Measurements from ENCODE around the gene APLF.

Gene APLF

DNA sequence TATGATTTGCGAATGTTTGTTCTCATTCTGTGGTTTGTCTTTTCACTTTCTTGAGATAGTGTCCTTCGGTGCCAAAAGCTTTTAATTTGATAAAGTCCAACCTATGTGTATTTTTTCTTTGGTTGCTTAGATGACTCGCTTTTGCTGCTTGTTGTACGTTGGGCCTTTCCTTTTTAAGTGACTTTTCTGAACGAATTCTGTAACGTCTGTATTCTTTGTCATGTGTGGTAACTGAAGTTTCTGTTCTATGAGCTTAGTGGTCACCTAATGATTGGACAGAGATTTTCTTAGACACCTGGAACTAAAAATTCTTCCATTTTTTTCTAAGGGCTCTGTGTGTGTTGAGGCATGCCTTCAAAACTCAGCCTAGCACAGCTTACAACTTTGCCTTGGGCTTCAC is 156.4 kb downstream of the APLF start:
- TF ChIP-seq SIN3A (IDR thresholded peaks at IDR 0.05; ENCODE audit: borderline replicate concordance, insufficient read depth, low read length) (no peak), POLR2AphosphoS5 (IDR thresholded peaks at IDR 0.05; ENCODE audit: low read depth, low read length) (no peak), TAF1 (IDR thresholded peaks at IDR 0.05; ENCODE audit: borderline replicate concordance, insufficient read depth, low read length) (no peak), FOXP2 (optimal IDR thresholded peaks at IDR 0.05; ENCODE audit: borderline replicate concordance, extremely low read depth, extremely low read length, insufficient read depth) (no peak)
- TF ChIP-seq, protein P1, sequence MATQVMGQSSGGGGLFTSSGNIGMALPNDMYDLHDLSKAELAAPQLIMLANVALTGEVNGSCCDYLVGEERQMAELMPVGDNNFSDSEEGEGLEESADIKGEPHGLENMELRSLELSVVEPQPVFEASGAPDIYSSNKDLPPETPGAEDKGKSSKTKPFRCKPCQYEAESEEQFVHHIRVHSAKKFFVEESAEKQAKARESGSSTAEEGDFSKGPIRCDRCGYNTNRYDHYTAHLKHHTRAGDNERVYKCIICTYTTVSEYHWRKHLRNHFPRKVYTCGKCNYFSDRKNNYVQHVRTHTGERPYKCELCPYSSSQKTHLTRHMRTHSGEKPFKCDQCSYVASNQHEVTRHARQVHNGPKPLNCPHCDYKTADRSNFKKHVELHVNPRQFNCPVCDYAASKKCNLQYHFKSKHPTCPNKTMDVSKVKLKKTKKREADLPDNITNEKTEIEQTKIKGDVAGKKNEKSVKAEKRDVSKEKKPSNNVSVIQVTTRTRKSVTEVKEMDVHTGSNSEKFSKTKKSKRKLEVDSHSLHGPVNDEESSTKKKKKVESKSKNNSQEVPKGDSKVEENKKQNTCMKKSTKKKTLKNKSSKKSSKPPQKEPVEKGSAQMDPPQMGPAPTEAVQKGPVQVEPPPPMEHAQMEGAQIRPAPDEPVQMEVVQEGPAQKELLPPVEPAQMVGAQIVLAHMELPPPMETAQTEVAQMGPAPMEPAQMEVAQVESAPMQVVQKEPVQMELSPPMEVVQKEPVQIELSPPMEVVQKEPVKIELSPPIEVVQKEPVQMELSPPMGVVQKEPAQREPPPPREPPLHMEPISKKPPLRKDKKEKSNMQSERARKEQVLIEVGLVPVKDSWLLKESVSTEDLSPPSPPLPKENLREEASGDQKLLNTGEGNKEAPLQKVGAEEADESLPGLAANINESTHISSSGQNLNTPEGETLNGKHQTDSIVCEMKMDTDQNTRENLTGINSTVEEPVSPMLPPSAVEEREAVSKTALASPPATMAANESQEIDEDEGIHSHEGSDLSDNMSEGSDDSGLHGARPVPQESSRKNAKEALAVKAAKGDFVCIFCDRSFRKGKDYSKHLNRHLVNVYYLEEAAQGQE (IDR thresholded peaks at IDR 0.05; ENCODE audit: insufficient read depth in 1 of 2, low read depth in 2 of 2, low read length in 2 of 2): no peak

GRCh38 chr2:68627615-68628014 is 160.2 kb downstream of the APLF start:
- no peak for TF ChIP-seq TAF1 (IDR thresholded peaks at IDR 0.05; ENCODE audit: borderline replicate concordance, insufficient read depth, low read length)
- TF ChIP-seq POLR2AphosphoS5 (IDR thresholded peaks at IDR 0.05; ENCODE audit: low read depth, low read length): no peak
- TF ChIP-seq, protein P1 (IDR thresholded peaks at IDR 0.05; ENCODE audit: insufficient read depth in 1 of 2, low read depth in 2 of 2, low read length in 2 of 2): no peak
- no peak for TF ChIP-seq SIN3A (IDR thresholded peaks at IDR 0.05; ENCODE audit: borderline replicate concordance, insufficient read depth, low read length)
- no peak for TF ChIP-seq FOXP2 (optimal IDR thresholded peaks at IDR 0.05; ENCODE audit: borderline replicate concordance, extremely low read depth, extremely low read length, insufficient read depth)

Data from PFSK-1 (cell line).